ENCODE results near the gene PRPF31. TPM values are rescaled to one million over a fixed set of nuclear protein-coding genes. Genes with fewer than 3 reads are reported as not detected.
A peak's percentile ranks its signal among the peaks of the same experiment; 100 is the strongest.

PRPF31 gene
- total RNA-seq, 1 donor = 46.7 TPM

- H3K27ac ChIP-seq (ENCODE audit: low read depth, low read length) = no peak overlapping the region
- H4K20me1 ChIP-seq (ENCODE audit: insufficient read depth, low read length) = peaks cover 15% of the 10 kb centered on the region
- peaks cover 38% of the 10 kb centered on the region for H3K36me3 ChIP-seq (ENCODE audit: insufficient read depth, low read length)
- no peaks in the 10 kb centered on the region for H3K79me2 ChIP-seq (ENCODE audit: insufficient read depth, low read length)
- no peaks in the 10 kb centered on the region for H3K27me3 ChIP-seq (ENCODE audit: insufficient read depth, low read length)
- H3K9me3 ChIP-seq (ENCODE audit: low read depth, low read length) = no peaks in the 10 kb centered on the region
- peak; percentile 86 for DNase-seq (ENCODE audit: insufficient read length, low spot score, missing footprints)
- no peaks in the 10 kb centered on the region for H3K4me1 ChIP-seq (ENCODE audit: insufficient read depth, low read length)
- no peak overlapping the region for H3K4me3 ChIP-seq (ENCODE audit: insufficient read depth, low read length)
- H2AFZ ChIP-seq (ENCODE audit: low read length) = no peak overlapping the region
- H3K4me2 ChIP-seq (ENCODE audit: insufficient read depth, low read length) = no peak overlapping the region
- TF ChIP-seq CTCF (IDR thresholded peaks at IDR 0.05; ENCODE audit: extremely low read depth, low read depth, low read length) = no peak
Measured at GRCh38 chr19:54178581-54179261, 63.2 kb downstream of the PRPF31 start.

DNA sequence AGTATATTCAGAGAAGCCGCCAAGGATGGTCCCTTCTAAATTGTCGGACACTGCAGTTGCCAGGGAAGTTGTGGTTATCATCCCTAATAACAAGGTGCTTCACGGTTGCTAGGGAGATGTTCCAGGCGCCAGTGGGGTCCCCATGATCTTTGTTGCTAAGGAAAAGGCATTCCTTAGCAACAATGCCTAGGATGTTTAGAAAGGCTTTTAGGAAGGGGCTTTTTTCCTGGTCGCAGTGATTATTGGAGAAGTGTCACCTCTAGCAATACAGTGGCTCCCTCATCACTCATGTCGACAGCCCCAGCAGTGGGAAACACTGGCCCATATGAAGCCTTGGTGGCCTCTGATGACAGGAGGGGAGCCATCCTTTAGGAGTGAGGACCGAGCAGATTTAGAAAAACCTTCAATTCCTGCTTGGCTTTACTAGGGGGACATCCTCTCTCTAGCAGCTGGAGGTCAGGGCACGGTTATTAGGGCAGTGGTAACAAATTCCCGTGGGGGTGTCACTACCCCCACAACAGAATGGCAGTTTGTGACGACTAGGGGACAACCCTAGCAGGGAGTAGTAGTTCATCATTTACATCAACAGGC lies 63.8 kb downstream of the PRPF31 start:
- H4K20me1 ChIP-seq (ENCODE audit: insufficient read depth, low read length) = peaks cover 15% of the 10 kb centered on the region
- peaks cover 38% of the 10 kb centered on the region for H3K36me3 ChIP-seq (ENCODE audit: insufficient read depth, low read length)
- no peak overlapping the region for H2AFZ ChIP-seq (ENCODE audit: low read length)
- TF ChIP-seq CTCF (IDR thresholded peaks at IDR 0.05; ENCODE audit: extremely low read depth, low read depth, low read length) = no peak
- H3K27me3 ChIP-seq (ENCODE audit: insufficient read depth, low read length) = no peaks in the 10 kb centered on the region
- no peaks in the 10 kb centered on the region for H3K79me2 ChIP-seq (ENCODE audit: insufficient read depth, low read length)
- no peak overlapping the region for H3K4me2 ChIP-seq (ENCODE audit: insufficient read depth, low read length)
- no peaks in the 10 kb centered on the region for H3K4me1 ChIP-seq (ENCODE audit: insufficient read depth, low read length)
- H3K9me3 ChIP-seq (ENCODE audit: low read depth, low read length) = no peaks in the 10 kb centered on the region
- no peak overlapping the region for H3K4me3 ChIP-seq (ENCODE audit: insufficient read depth, low read length)
- no peak overlapping the region for H3K27ac ChIP-seq (ENCODE audit: low read depth, low read length)
- peak; percentile 74 for DNase-seq (ENCODE audit: insufficient read length, low spot score, missing footprints)

- no peak overlapping the region for H3K27ac ChIP-seq (ENCODE audit: low read depth, low read length)
- no peaks in the 10 kb centered on the region for H3K79me2 ChIP-seq (ENCODE audit: insufficient read depth, low read length)
- peaks cover 15% of the 10 kb centered on the region for H4K20me1 ChIP-seq (ENCODE audit: insufficient read depth, low read length)
- no peaks in the 10 kb centered on the region for H3K9me3 ChIP-seq (ENCODE audit: low read depth, low read length)
- H3K27me3 ChIP-seq (ENCODE audit: insufficient read depth, low read length) = no peaks in the 10 kb centered on the region
- TF ChIP-seq CTCF (IDR thresholded peaks at IDR 0.05; ENCODE audit: extremely low read depth, low read depth, low read length) = peak; percentile 35
- no peak overlapping the region for H2AFZ ChIP-seq (ENCODE audit: low read length)
- DNase-seq (ENCODE audit: insufficient read length, low spot score, missing footprints) = peak; percentile 93
- no peaks in the 10 kb centered on the region for H3K4me1 ChIP-seq (ENCODE audit: insufficient read depth, low read length)
- no peak overlapping the region for H3K4me3 ChIP-seq (ENCODE audit: insufficient read depth, low read length)
- H3K36me3 ChIP-seq (ENCODE audit: insufficient read depth, low read length) = peaks cover 38% of the 10 kb centered on the region
- no peak overlapping the region for H3K4me2 ChIP-seq (ENCODE audit: insufficient read depth, low read length)
Measured at GRCh38 chr19:54179921-54180461, 64.4 kb downstream of the PRPF31 start.

DNA sequence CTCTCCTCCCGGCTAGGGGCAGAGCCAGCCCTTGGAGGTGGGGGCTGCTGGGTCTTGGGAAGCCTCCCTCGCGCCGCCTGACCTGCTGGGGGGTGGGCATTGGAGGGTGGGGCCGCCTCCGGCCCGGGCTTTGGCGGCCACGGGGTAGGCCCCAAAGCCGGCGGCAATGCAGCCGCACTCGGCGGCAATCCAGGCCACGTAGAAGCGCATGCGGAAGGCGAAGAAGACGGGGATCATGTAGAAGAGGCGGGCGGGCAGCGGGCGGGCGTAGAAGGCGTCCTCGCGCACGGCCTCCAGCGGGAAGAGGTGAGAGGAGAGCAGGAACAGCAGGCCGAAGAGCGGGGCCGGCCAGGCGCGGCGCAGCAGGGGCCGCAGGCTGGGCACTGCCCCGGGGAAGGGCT lies 65.1 kb downstream of the PRPF31 start:
- H3K27ac ChIP-seq (ENCODE audit: low read depth, low read length) = no peak overlapping the region
- no peak overlapping the region for H3K4me2 ChIP-seq (ENCODE audit: insufficient read depth, low read length)
- H3K36me3 ChIP-seq (ENCODE audit: insufficient read depth, low read length) = peaks cover 38% of the 10 kb centered on the region
- peaks cover 15% of the 10 kb centered on the region for H4K20me1 ChIP-seq (ENCODE audit: insufficient read depth, low read length)
- H3K9me3 ChIP-seq (ENCODE audit: low read depth, low read length) = no peaks in the 10 kb centered on the region
- no peak overlapping the region for H3K4me3 ChIP-seq (ENCODE audit: insufficient read depth, low read length)
- no peak overlapping the region for H2AFZ ChIP-seq (ENCODE audit: low read length)
- peak; percentile 22 for DNase-seq (ENCODE audit: insufficient read length, low spot score, missing footprints)
- no peaks in the 10 kb centered on the region for H3K79me2 ChIP-seq (ENCODE audit: insufficient read depth, low read length)
- no peak for TF ChIP-seq CTCF (IDR thresholded peaks at IDR 0.05; ENCODE audit: extremely low read depth, low read depth, low read length)
- no peaks in the 10 kb centered on the region for H3K4me1 ChIP-seq (ENCODE audit: insufficient read depth, low read length)
- no peaks in the 10 kb centered on the region for H3K27me3 ChIP-seq (ENCODE audit: insufficient read depth, low read length)
